SK-N-SH (cell line): ENCODE results near the gene RBM47. TPM values are rescaled to one million over a fixed set of nuclear protein-coding genes. Genes with fewer than 3 reads are reported as not detected.

ENCODE experiments used
- CTCF ChIA-PET: fragments of 300-600, 350-600 bp; formaldehyde crosslinking; extraction: SDS; loops from one replicate; lab custom pipeline; 2021; lab: Yijun Ruan, JAX
- POLR2A ChIA-PET: fragments of 350-600 bp; sonication (Branson Sonifier 250); formaldehyde crosslinking; extraction: SDS; loops from one replicate; lab custom pipeline; 2020; ENCODE audit warnings: antibody characterized with exemption, inconsistent platforms; lab: Yijun Ruan, JAX
- DNase-seq: peaks from one replicate; pipeline ENCODE4 v3.0.0; 2012
- H2AFZ ChIP-seq: fragments of 200-600 bp; sonication (generic); 2 replicates; pipeline ENCODE4 v1.8.1; 2016; ENCODE audit warnings: antibody characterized with exemption, mild to moderate bottlenecking, low read depth
- H3F3A ChIP-seq: fragments of 200-600 bp; sonication (generic); replicated peaks from 2 replicates; pipeline ENCODE3; 2016; ENCODE audit warnings: antibody characterized with exemption, mild to moderate bottlenecking; ENCODE audit not compliant: insufficient read depth
- H3K27ac ChIP-seq, 2 experiments: fragments of 200-500 bp in 1 of 2; fragments of 200-600 bp in 1 of 2; sonication (Bioruptor generic) in 1 of 2; sonication (generic), shearing (Covaris generic) in 1 of 2; 2 replicates each; pipeline versions ENCODE4 v1.5.1 to v1.6.1; 2014 to 2016; ENCODE audit warnings: low read depth in 2 of 2, inconsistent platforms in 1 of 2, low read length in 1 of 2, mild to moderate bottlenecking in 1 of 2, mixed read lengths in 1 of 2
- H3K27me3 ChIP-seq: fragments of 200-600 bp; sonication (generic), shearing (Covaris generic); 2 replicates; pipeline ENCODE4 v1.6.1; 2016; ENCODE audit warnings: mixed run types; ENCODE audit not compliant: insufficient read depth
- H3K36me3 ChIP-seq, 2 experiments: fragments of 200-500 bp in 1 of 2; fragments of 200-600 bp in 1 of 2; sonication (Bioruptor generic) in 1 of 2; sonication (generic) in 1 of 2; replicated peaks in 1 of 2; 2 replicates each; pipeline versions ENCODE3 to v1.5.1; 2014 to 2016; ENCODE audit warnings: low read length in 1 of 2, mild to moderate bottlenecking in 1 of 2; ENCODE audit not compliant: insufficient read depth in 2 of 2, control insufficient read depth in 1 of 2
- H3K4me1 ChIP-seq, 2 experiments: fragments of 200-500 bp in 1 of 2; fragments of 200-600 bp in 1 of 2; sonication (Bioruptor generic) in 1 of 2; sonication (generic), shearing (Covaris generic) in 1 of 2; 2 replicates each; pipeline versions ENCODE4 v1.5.1 to v1.6.1; 2014 to 2016; ENCODE audit warnings: low read depth in 1 of 2, low read length in 1 of 2, mixed run types in 1 of 2; ENCODE audit not compliant: insufficient read depth in 2 of 2, control insufficient read depth in 1 of 2
- H3K4me2 ChIP-seq: fragments of 200-600 bp; sonication (generic), shearing (Covaris generic); 2 replicates; pipeline ENCODE4 v1.6.1; 2017; ENCODE audit warnings: mixed run types
- H3K4me3 ChIP-seq, 2 experiments: fragments of 200-500 bp in 1 of 2; fragments of 200-600 bp in 1 of 2; sonication (Bioruptor generic) in 1 of 2; sonication (generic), shearing (Covaris generic) in 1 of 2; 2 replicates each; pipeline versions ENCODE4 v1.5.1 to v1.8.1; 2014 to 2016; ENCODE audit warnings: low read depth in 2 of 2, inconsistent platforms in 1 of 2, low read length in 1 of 2, mild to moderate bottlenecking in 1 of 2, mixed read lengths in 1 of 2, moderate library complexity in 1 of 2
- H3K79me2 ChIP-seq: fragments of 200-600 bp; sonication (generic); 2 replicates; pipeline ENCODE4 v1.8.1; 2017; ENCODE audit warnings: mild to moderate bottlenecking; ENCODE audit not compliant: insufficient read depth
- H3K9ac ChIP-seq: fragments of 200-600 bp; sonication (generic); 2 replicates; pipeline ENCODE4 v1.6.1; 2017; ENCODE audit warnings: mixed run types
- H3K9me2 ChIP-seq: fragments of 200-600 bp; sonication (generic); 2 replicates; pipeline ENCODE4 v1.6.1; 2017; ENCODE audit warnings: mixed run types
- H3K9me3 ChIP-seq: fragments of 200-600 bp; sonication (generic); 2 replicates; pipeline ENCODE4 v1.6.1; 2017; ENCODE audit warnings: mixed run types, mild to moderate bottlenecking, moderate library complexity
- H4K20me1 ChIP-seq: fragments of 200-600 bp; sonication (generic); 2 replicates; pipeline ENCODE4 v1.6.1; 2017; ENCODE audit warnings: mild to moderate bottlenecking, mixed run types; ENCODE audit not compliant: insufficient read depth
- CHD2 ChIP-seq: fragments of 150-350 bp; IDR thresholded peaks from 2 replicates; pipeline ENCODE4 v1.6.1; 2018; ENCODE audit warnings: low read length; ENCODE audit not compliant: partially characterized antibody
- ELF1 ChIP-seq: IDR thresholded peaks from 2 replicates; pipeline ENCODE4 v1.4.0; 2012
- EP300 ChIP-seq, 2 experiments: IDR thresholded peaks; 2 replicates each; pipeline versions ENCODE4 v1.4.0 to v1.6.1; 2012; ENCODE audit warnings: borderline replicate concordance in 1 of 2, low read depth in 1 of 2, low read length in 1 of 2
- EZH2phosphoT487 ChIP-seq: fragments of 200-600 bp; sonication (generic); IDR thresholded peaks from 2 replicates; pipeline ENCODE4 v1.6.1; 2017; ENCODE audit warnings: low read depth, mixed run types, mild to moderate bottlenecking, antibody characterized with exemption, moderate library complexity, borderline replicate concordance
- FOXJ3 ChIP-seq: sonication (generic); formaldehyde crosslinking; IDR thresholded peaks from 2 replicates; pipeline ENCODE4 v1.5.1; 2020; ENCODE audit warnings: mild to moderate bottlenecking, missing genetic modification reagents
- GABPA ChIP-seq: IDR thresholded peaks from 2 replicates; pipeline ENCODE4 v1.4.0; 2012; ENCODE audit warnings: low read depth, mild to moderate bottlenecking
- JUND ChIP-seq: IDR thresholded peaks from 2 replicates; pipeline ENCODE4 v1.4.0; 2012
- MEF2A ChIP-seq: IDR thresholded peaks from 2 replicates; pipeline ENCODE4 v1.4.0; 2012; ENCODE audit warnings: low read depth, borderline replicate concordance
- NFIC ChIP-seq: IDR thresholded peaks from 2 replicates; pipeline ENCODE4 v1.4.0; 2012; ENCODE audit warnings: borderline replicate concordance
- POLR2AphosphoS5 ChIP-seq: IDR thresholded peaks from 2 replicates; pipeline ENCODE4 v1.6.1; 2012; ENCODE audit warnings: low read depth, low read length
- RAD21 ChIP-seq: IDR thresholded peaks from 2 replicates; pipeline ENCODE4 v1.6.1; 2012; ENCODE audit warnings: mild to moderate bottlenecking, low read length
- TCF12 ChIP-seq: IDR thresholded peaks from 2 replicates; pipeline ENCODE4 v1.4.0; 2012
- TEAD4 ChIP-seq: IDR thresholded peaks from 2 replicates; pipeline ENCODE4 v1.4.0; 2012; ENCODE audit warnings: mild to moderate bottlenecking, borderline replicate concordance; ENCODE audit not compliant: insufficient read depth
- USF2 ChIP-seq: fragments of 150-350 bp; IDR thresholded peaks from 2 replicates; pipeline ENCODE4 v1.6.1; 2017; ENCODE audit warnings: antibody characterized with exemption, low read length, low read depth, borderline replicate concordance
- polyA plus RNA-seq, 3 experiments: library from polyadenylated mRNA; depleted of rRNA; stranded (reverse); fragments of >200 nt; gene quantifications; 2 replicates each; pipeline ENCODE4 v1.2.3, GENCODE V29; 2012

RBM47 gene
- polyA plus RNA-seq, 1 of the 3 experiments (the other 2 are of a cell fraction), result 6.8 TPM

GRCh38 chr4:40648742-40649281 is 19.1 kb upstream of the RBM47 start (continued):
- TF ChIP-seq POLR2AphosphoS5 (no peak), TCF12 (no peak), USF2 (no peak), EP300 (IDR thresholded peaks at IDR 0.05; ENCODE audit: borderline replicate concordance in 1 of 2, low read depth in 1 of 2, low read length in 1 of 2) (no peak), MEF2A (no peak), RAD21 (no peak), NFIC (no peak)

DNA sequence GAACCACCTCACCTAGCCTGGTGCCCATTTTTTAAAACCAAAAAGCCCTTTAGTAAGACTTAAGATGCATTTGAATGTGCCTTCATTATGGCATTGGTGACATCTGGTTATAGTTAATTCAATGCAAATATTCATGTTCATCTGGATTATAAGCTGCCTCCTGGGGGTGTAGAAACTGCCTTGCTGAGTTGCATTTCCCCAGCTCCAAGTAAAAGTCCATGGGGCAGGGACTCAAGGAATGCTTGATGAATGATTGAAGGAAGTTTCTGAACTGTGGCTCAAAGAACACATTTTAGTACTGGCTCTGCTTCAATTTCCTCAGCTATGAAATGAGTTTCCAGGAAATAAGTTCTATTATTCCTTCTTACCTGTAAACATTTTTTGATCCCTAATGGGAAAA is 18.5 kb upstream of the RBM47 start:
- Histone ChIP-seq H3K4me2 (no peak overlapping the region), H4K20me1 (no peaks in the 10 kb centered on the region), H3K9ac (no peak overlapping the region), H3F3A (no peaks in the 10 kb centered on the region), H3K4me1 (no peaks in the 10 kb centered on the region), H3K27me3 (no peaks in the 10 kb centered on the region), H3K9me2 (no peaks in the 10 kb centered on the region), H3K4me3 (no peak overlapping the region), H3K36me3 (no peaks in the 10 kb centered on the region), H3K9me3 (no peaks in the 10 kb centered on the region), H3K79me2 (no peaks in the 10 kb centered on the region), H2AFZ (no peak overlapping the region), H3K27ac (no peak overlapping the region)
- DNase-seq, result no peak
- TF ChIP-seq NFIC (no peak), ELF1 (no peak), CHD2 (no peak), JUND (no peak), FOXJ3 (CRISPR knock-in tag) (no peak), GABPA (no peak), EZH2phosphoT487 (no peak)
- POLR2A ChIA-PET, result no interaction called here
- CTCF ChIA-PET, result interaction anchor here (1.2 kb wide), 1 partner anchor 45 kb away, joined by 3 read pairs; no protein-coding TSS in a partner anchor

- Histone ChIP-seq H3K27me3 (no peaks in the 10 kb centered on the region), H2AFZ (no peak overlapping the region), H3K79me2 (no peaks in the 10 kb centered on the region), H3K9me3 (no peaks in the 10 kb centered on the region), H3K36me3 (no peaks in the 10 kb centered on the region), H4K20me1 (no peaks in the 10 kb centered on the region), H3K9me2 (no peaks in the 10 kb centered on the region), H3F3A (no peaks in the 10 kb centered on the region), H3K4me1 (no peaks in the 10 kb centered on the region), H3K4me3 (no peak overlapping the region), H3K4me2 (no peak overlapping the region)
- no peak for DNase-seq
- CTCF ChIA-PET, result no interaction called here
- TF ChIP-seq EP300 (IDR thresholded peaks at IDR 0.05; ENCODE audit: borderline replicate concordance in 1 of 2, low read depth in 1 of 2, low read length in 1 of 2) (no peak), TEAD4 (no peak)
- TF ChIP-seq, all 33 proteins: peak for 0
- no peak overlapping the region for H3K9ac ChIP-seq
- POLR2A ChIA-PET, result no interaction called here
- H3K27ac ChIP-seq, result no peak overlapping the region
Observed at GRCh38 chr4:40645586-40645985, 15.9 kb upstream of the RBM47 start.
